ENCODE data around the gene ZC3H7A.

GRCh38 chr16:11757671-11758545, 39.1 kb downstream of the ZC3H7A start:
- TF ChIP-seq EZH2 (IDR thresholded peaks at IDR 0.05; ENCODE audit: borderline replicate concordance, low read depth, low read length, poor library complexity, severe bottlenecking), result no peak
- TF ChIP-seq, protein P1, sequence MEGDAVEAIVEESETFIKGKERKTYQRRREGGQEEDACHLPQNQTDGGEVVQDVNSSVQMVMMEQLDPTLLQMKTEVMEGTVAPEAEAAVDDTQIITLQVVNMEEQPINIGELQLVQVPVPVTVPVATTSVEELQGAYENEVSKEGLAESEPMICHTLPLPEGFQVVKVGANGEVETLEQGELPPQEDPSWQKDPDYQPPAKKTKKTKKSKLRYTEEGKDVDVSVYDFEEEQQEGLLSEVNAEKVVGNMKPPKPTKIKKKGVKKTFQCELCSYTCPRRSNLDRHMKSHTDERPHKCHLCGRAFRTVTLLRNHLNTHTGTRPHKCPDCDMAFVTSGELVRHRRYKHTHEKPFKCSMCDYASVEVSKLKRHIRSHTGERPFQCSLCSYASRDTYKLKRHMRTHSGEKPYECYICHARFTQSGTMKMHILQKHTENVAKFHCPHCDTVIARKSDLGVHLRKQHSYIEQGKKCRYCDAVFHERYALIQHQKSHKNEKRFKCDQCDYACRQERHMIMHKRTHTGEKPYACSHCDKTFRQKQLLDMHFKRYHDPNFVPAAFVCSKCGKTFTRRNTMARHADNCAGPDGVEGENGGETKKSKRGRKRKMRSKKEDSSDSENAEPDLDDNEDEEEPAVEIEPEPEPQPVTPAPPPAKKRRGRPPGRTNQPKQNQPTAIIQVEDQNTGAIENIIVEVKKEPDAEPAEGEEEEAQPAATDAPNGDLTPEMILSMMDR (conservative IDR thresholded peaks at IDR 0.05; ENCODE audit: low read depth, low read length), result no peak
